ENCODE data around the gene NR6A1. TPM values are rescaled to one million over a fixed set of nuclear protein-coding genes. Genes with fewer than 3 reads are reported as not detected.

NR6A1 gene
- total and polyA plus RNA-seq, 2 of the 13 experiments (the other 11 are each of a cell fraction or from before 2014, with no cell fraction given): 28.1 to 31.5 TPM

GRCh38 chr9:124721109-124721906, 49.8 kb downstream of the NR6A1 start (continued):
- TF ChIP-seq ZNF775 (CRISPR knock-in tag; IDR thresholded peaks at IDR 0.05; ENCODE audit: borderline replicate concordance): no peak
- TF ChIP-seq, protein P1, sequence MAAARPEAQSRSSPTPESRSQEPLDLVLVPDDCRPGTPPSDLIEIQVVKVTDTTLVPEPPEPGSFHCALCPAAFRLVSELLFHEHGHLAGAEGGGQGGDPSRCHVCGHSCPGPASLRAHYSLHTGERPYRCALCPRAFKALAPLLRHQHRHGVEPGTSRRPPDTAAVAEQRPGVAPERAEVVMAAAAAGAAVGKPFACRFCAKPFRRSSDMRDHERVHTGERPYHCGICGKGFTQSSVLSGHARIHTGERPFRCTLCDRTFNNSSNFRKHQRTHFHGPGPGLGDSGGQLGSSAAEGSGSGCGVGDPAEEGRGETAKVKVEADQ (CRISPR knock-in tag; IDR thresholded peaks at IDR 0.05; ENCODE audit: borderline replicate concordance): no peak
- TF ChIP-seq SOX13 (IDR thresholded peaks at IDR 0.05): no peak
- peak in 1 of 2 experiments; percentile 85; a peak in 2 of 4 replicates for TF ChIP-seq SOX13 (CRISPR knock-in tag; conservative IDR thresholded peaks at IDR 0.05 in 1 of 2, IDR thresholded peaks at IDR 0.05 in 1 of 2)
- TF ChIP-seq, protein P2, sequence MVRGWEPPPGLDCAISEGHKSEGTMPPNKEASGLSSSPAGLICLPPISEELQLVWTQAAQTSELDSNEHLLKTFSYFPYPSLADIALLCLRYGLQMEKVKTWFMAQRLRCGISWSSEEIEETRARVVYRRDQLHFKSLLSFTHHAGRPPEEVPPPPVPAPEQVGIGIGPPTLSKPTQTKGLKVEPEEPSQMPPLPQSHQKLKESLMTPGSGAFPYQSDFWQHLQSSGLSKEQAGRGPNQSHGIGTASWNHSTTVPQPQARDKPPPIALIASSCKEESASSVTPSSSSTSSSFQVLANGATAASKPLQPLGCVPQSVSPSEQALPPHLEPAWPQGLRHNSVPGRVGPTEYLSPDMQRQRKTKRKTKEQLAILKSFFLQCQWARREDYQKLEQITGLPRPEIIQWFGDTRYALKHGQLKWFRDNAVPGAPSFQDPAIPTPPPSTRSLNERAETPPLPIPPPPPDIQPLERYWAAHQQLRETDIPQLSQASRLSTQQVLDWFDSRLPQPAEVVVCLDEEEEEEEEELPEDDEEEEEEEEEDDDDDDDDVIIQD (CRISPR knock-in tag; IDR thresholded peaks at IDR 0.05; ENCODE audit: low read depth): 0 out of 2 replicates have a peak, but pooled peaks have one; percentile 43
- TF ChIP-seq NCOR1 (IDR thresholded peaks at IDR 0.05; ENCODE audit: borderline replicate concordance, low read length): no peak; the same call in 1 of the 2 replicates
- TF ChIP-seq RXRB (CRISPR knock-in tag; IDR thresholded peaks at IDR 0.05; ENCODE audit: borderline replicate concordance): peak; percentile 91
- TF ChIP-seq ZBTB42 (CRISPR knock-in tag; IDR thresholded peaks at IDR 0.05): no peak
- no peak for TF ChIP-seq SMAD9 (CRISPR knock-in tag; IDR thresholded peaks at IDR 0.05)
- TF ChIP-seq JUND (CRISPR knock-in tag; IDR thresholded peaks at IDR 0.05): no peak
- TF ChIP-seq NR2C2 (CRISPR knock-in tag; IDR thresholded peaks at IDR 0.05; ENCODE audit: borderline replicate concordance): peak; percentile 48
- no peak for TF ChIP-seq ZNF354B (CRISPR knock-in tag; IDR thresholded peaks at IDR 0.05)
- TF ChIP-seq ATAD3A (CRISPR knock-in tag; IDR thresholded peaks at IDR 0.05): no peak
- TF ChIP-seq ZNF292 (CRISPR knock-in tag; IDR thresholded peaks at IDR 0.05; ENCODE audit: borderline replicate concordance, low read depth): no peak
- TF ChIP-seq, protein P3, sequence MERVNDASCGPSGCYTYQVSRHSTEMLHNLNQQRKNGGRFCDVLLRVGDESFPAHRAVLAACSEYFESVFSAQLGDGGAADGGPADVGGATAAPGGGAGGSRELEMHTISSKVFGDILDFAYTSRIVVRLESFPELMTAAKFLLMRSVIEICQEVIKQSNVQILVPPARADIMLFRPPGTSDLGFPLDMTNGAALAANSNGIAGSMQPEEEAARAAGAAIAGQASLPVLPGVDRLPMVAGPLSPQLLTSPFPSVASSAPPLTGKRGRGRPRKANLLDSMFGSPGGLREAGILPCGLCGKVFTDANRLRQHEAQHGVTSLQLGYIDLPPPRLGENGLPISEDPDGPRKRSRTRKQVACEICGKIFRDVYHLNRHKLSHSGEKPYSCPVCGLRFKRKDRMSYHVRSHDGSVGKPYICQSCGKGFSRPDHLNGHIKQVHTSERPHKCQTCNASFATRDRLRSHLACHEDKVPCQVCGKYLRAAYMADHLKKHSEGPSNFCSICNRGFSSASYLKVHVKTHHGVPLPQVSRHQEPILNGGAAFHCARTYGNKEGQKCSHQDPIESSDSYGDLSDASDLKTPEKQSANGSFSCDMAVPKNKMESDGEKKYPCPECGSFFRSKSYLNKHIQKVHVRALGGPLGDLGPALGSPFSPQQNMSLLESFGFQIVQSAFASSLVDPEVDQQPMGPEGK (CRISPR knock-in tag; IDR thresholded peaks at IDR 0.05): peak; percentile 51
- no peak for TF ChIP-seq KDM3A (CRISPR knock-in tag; IDR thresholded peaks at IDR 0.05; ENCODE audit: low read depth)
- peak; percentile 25; the same call in 1 of the 2 replicates for TF ChIP-seq ZNF614 (CRISPR knock-in tag; IDR thresholded peaks at IDR 0.05; ENCODE audit: borderline replicate concordance)
- TF ChIP-seq CCAR2 (optimal IDR thresholded peaks at IDR 0.05; ENCODE audit: low read depth, low read length): peak; percentile 39
- TF ChIP-seq ZNF274 (CRISPR knock-in tag; IDR thresholded peaks at IDR 0.05): no peak
- 0 out of 2 replicates have a peak, but pooled peaks have one; percentile 17 for TF ChIP-seq ZNF362 (CRISPR knock-in tag; IDR thresholded peaks at IDR 0.05; ENCODE audit: borderline replicate concordance)
- peak; percentile 93 for TF ChIP-seq NR2F6 (IDR thresholded peaks at IDR 0.05)
- peak; percentile 94 for TF ChIP-seq NR2F6 (CRISPR knock-in tag; IDR thresholded peaks at IDR 0.05)
- peak; percentile 42 for TF ChIP-seq XRCC5 (optimal IDR thresholded peaks at IDR 0.05; ENCODE audit: low read length)
- no peak for TF ChIP-seq RFX3 (CRISPR knock-in tag; IDR thresholded peaks at IDR 0.05)
- TF ChIP-seq FOXO1 (CRISPR knock-in tag; IDR thresholded peaks at IDR 0.05): peak; percentile 66
- 0 out of 2 replicates have a peak, but pooled peaks have one; percentile 44 for TF ChIP-seq ZNF331 (CRISPR knock-in tag; IDR thresholded peaks at IDR 0.05)
